Lower leg skin (tissue), 4 donors: ENCODE results near the gene SLC4A5. TPM values are rescaled to one million over a fixed set of nuclear protein-coding genes. Genes with fewer than 3 reads are reported as not detected.

Experiments used
- DNase-seq, 2 donors: peaks; one replicate each; pipeline ENCODE4 v3.0.0-alpha.2; 2019; ENCODE audit warnings: low spot score in 2 of 2
- H3K4me3 ChIP-seq: fragments of 200-600 bp; sonication (generic); 2 replicates; pipeline ENCODE4 v1.5.1; 2017; ENCODE audit warnings: mild to moderate bottlenecking, low read depth; ENCODE audit not compliant: poor library complexity, severe bottlenecking
- POLR2A ChIP-seq, 2 donors: fragments of 450-650 bp; IDR thresholded peaks; one replicate each; pipeline ENCODE4 v1.6.1; 2016 to 2017; ENCODE audit warnings: antibody characterized with exemption in 2 of 2, mild to moderate bottlenecking in 1 of 2, moderate library complexity in 1 of 2
- WGBS, 2 donors: methylation state at CpG; one replicate each; pipeline ENCODE4 v1.1.5; 2018; 5-methylcytosine and 5-hydroxymethylcytosine counted together
- intact Hi-C: fragments of 100-400 bp; cut with DNase I; formaldehyde crosslinking; loops from one replicate; pipeline ENCODE4 v1.15.0; 2023; ENCODE audit warnings: low total_unique reads
- total RNA-seq, 4 donors: library from RNA; depleted of rRNA; stranded (reverse); fragments of >200 nt; gene quantifications; one replicate each; pipeline ENCODE4 v1.1.0, GENCODE V29; 2016
- TF ChIP-seq, protein P1 (sequence below), 3 donors: fragments of 450-650 bp; IDR thresholded peaks; one replicate each; pipeline ENCODE4 v1.5.1; 2016; ENCODE audit warnings: antibody characterized with exemption in 3 of 3, mild to moderate bottlenecking in 3 of 3, moderate library complexity in 2 of 3

The SLC4A5 gene
- total RNA-seq, 4 donors from 2014 or later: 3.0 to 5.6 (median 3.7) TPM

DNA sequence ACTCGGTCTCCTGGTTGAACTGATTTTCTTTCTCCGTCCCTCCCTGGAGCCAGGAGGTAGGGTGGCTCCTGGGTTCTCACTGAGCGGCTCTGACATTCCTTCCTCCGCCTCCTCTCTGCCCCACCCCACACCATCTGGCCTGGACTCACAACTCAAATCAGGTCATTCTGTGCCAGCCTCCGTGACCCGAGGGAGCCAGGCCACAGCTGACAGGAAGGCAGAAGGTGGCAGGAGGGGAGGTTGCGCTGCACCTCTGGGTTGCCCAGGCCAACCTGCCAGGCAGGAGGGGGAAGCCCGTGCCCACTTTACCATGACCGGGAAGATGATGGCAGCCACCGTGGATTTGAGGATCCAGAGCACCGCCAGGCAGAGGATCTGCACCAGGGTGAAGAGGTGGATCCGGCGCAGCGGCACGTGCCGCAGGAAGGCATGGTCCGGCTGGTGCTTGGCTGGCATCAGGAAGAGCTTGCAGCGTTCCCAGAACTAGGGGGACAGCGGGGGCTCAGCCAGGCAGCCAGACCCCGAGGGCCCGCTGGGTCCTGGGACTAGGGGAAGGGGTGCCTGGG, 116.5 kb downstream of the SLC4A5 start:
- intact Hi-C loops: no loop called here
- no peak overlapping the region for H3K4me3 ChIP-seq
- TF ChIP-seq, protein P1, sequence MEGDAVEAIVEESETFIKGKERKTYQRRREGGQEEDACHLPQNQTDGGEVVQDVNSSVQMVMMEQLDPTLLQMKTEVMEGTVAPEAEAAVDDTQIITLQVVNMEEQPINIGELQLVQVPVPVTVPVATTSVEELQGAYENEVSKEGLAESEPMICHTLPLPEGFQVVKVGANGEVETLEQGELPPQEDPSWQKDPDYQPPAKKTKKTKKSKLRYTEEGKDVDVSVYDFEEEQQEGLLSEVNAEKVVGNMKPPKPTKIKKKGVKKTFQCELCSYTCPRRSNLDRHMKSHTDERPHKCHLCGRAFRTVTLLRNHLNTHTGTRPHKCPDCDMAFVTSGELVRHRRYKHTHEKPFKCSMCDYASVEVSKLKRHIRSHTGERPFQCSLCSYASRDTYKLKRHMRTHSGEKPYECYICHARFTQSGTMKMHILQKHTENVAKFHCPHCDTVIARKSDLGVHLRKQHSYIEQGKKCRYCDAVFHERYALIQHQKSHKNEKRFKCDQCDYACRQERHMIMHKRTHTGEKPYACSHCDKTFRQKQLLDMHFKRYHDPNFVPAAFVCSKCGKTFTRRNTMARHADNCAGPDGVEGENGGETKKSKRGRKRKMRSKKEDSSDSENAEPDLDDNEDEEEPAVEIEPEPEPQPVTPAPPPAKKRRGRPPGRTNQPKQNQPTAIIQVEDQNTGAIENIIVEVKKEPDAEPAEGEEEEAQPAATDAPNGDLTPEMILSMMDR (IDR thresholded peaks at IDR 0.05): no peak
- TF ChIP-seq POLR2A (IDR thresholded peaks at IDR 0.05): no peak
- peak in 1 of 2 donors; percentile 18 for DNase-seq
- WGBS, 2 donors: 49 to 62% methylated on average over 19 to 21 of the region's 21 CpGs

DNA sequence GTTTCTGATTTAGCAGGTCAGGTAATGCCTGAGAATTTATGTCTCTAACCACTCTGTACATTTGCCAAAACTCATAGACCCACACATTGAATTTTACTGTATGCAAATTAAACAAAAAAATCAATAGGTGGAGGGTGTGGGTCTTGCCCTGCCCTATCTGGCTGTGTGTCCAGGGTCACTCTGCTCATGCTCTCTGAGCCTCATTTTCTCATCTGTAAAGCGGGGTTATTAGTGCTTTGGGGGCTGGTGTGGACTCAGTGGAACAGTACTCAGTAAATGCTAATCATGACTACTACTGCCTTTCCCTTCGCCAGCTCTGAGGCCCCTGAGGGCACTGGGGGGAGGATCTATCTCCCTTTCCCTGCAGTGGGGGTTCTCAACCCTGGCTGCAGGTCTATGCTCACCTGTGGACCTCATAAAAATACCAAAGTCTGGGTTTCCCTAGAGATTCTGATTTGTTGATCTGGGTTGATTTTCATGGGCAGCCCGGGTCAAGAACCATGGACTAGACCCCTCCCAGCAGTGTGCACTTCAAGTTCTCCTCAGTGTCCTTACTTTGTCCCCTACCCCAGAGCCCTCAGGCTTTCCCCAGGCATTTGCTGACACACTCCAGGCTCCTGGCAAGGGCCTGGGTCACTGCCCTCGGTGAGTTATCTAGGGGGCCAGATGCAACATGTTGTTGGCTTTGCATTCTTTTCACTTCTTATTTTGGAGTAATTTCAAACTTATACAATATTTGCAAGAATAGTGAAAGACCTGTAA, 117.3 kb downstream of the SLC4A5 start:
- no peak for DNase-seq
- WGBS, 2 donors: 62 to 65% methylated on average over 4 of the region's 4 CpGs
- no peak for TF ChIP-seq POLR2A (IDR thresholded peaks at IDR 0.05)
- TF ChIP-seq, protein P1 (IDR thresholded peaks at IDR 0.05): no peak
- intact Hi-C loops: no loop called here
- H3K4me3 ChIP-seq: no peak overlapping the region

DNA sequence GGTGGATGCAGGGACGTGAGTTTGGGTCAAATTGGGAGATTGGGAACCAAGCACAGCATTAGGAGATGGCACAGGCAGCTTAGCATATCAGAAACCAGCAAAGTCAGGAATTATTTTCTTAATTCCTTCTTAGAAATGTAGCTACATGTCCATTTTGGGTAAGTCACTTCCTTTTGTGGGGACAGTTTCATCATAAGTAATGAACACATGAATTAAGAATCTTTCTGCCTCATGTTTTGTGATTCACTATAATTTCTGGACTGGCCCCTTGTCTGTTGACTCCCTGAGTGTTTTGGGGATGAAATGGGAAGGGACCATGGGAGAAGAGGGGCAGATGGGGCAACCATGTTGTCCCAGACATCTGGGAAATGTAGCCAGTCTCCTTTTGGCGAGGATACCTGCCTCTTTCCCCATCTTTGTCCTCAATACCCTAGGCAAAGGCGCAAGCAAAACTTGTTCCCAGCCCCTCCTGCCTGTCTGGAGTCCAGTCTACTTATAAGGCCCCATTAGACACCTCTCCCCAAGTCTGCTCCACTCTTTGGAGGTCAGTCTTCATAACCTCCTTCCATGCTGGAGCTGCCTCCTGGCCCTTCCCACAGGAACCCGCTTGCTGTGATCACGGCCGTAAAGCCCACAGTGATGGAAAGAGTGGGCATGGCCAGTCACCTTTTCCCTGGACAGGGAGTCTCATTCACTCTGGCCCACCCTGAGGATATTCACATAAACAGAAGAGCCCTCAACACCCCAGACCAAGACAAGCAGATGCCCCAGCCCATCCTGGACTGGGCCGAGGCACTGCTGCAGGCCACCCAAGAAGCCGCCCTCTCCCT, 119.1 kb downstream of the SLC4A5 start:
- DNase-seq: no peak
- TF ChIP-seq, protein P1 (IDR thresholded peaks at IDR 0.05): no peak
- no peak for TF ChIP-seq POLR2A (IDR thresholded peaks at IDR 0.05)
- H3K4me3 ChIP-seq: no peak overlapping the region
- intact Hi-C loops: no loop called here
- WGBS, 2 donors: 94 to 95% methylated on average over 8 of the region's 8 CpGs

DNA sequence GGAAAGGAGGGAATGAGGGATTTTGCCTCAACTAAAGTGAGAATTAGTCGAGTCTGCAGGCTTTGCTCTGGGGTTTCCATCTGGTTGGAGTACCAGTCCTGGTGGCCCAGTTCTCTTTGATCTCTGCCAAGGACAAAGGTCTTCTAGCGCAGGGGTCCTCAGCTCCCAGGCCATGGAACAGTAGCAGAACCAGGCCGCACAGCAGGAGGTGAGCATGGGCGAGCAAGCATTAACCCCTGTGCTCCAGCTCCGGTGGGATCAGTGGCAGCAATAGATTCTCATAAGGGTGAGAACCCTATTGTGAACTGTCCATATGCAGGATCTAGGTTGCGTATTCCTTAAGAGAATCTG, 120.9 kb downstream of the SLC4A5 start:
- WGBS, 2 donors: 94 to 95% methylated on average over 6 of the region's 6 CpGs
- intact Hi-C loops: no loop called here
- no peak for DNase-seq
- no peak for TF ChIP-seq POLR2A (IDR thresholded peaks at IDR 0.05)
- TF ChIP-seq, protein P1 (IDR thresholded peaks at IDR 0.05): no peak
- H3K4me3 ChIP-seq: no peak overlapping the region

DNA sequence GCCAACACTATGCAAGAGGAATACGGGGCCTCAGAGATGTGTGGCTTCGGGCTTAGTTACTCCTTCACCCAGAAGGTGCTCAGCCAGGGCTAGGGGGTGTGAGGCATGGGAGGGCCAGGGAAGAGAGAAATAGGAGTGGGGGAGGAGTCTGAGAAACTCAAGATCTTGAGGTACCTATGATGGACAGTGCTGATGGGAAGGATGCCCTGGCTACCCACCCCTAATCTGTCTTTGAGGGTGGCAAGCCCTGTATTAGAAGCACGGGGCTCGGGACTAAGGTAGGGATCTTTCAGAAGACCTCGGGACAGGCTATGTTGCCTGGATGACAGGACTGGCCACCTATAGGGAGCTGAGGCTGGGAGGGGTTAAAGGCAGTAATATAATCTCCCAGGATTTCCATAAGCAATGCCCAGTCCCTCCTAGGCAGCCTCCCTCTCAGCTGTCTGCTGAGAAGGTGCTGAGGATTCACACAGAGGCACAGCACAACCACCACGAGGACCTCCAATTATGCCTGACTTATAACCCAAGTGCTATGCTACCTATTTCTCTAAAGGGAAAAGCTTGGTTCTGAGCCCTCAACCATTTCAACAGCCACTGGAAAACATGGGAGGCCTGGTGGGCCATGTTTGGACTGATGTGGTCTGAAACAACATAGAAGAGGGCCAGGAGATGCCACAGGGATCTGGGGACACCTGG, 121.5 kb downstream of the SLC4A5 start:
- no peak for TF ChIP-seq POLR2A (IDR thresholded peaks at IDR 0.05)
- TF ChIP-seq, protein P1 (IDR thresholded peaks at IDR 0.05): no peak
- H3K4me3 ChIP-seq: no peak overlapping the region
- intact Hi-C loops: no loop called here
- WGBS, 2 donors: 92 to 96% methylated on average over 6 of the region's 6 CpGs
- no peak for DNase-seq
